Measurements from ENCODE around the gene MYO18B. TPM values are rescaled to one million over a fixed set of nuclear protein-coding genes. Genes with fewer than 3 reads are reported as not detected.
A peak's percentile ranks its signal among the peaks of the same experiment; 100 is the strongest.

Gene MYO18B
- total RNA-seq, 1 donor from 2014 or later, result 12.0 TPM

- H3K4me1 ChIP-seq, result no peaks in the 10 kb centered on the region
- H3K27ac ChIP-seq, result no peak overlapping the region
- no peaks in the 10 kb centered on the region for H3K27me3 ChIP-seq
- no peak for TF ChIP-seq CTCF (IDR thresholded peaks at IDR 0.05)
- H3K4me3 ChIP-seq, result no peak overlapping the region
- intact Hi-C loops (cut with DNase I), result loop anchor here (5.0 kb wide), 3 partner anchors 53 to 323 kb away; partner anchors contain the start of gene GRK3
- H3K9me3 ChIP-seq, result peaks cover 0 to 15% of the 10 kb centered on the region in 2 donors
- H3K36me3 ChIP-seq, result peaks cover 5 to 42% of the 10 kb centered on the region in 2 donors
- no peak for DNase-seq (ENCODE audit: low spot score in 2 of 2)
These were observed 28.3 kb downstream of the MYO18B start for GRCh38 chr22:25770333-25770732.

GRCh38 chr22:25772288-25772687 lies 30.3 kb downstream of the MYO18B start:
- Histone ChIP-seq H3K27ac (no peak overlapping the region), H3K4me1 (no peaks in the 10 kb centered on the region), H3K36me3 (peaks cover 5 to 34% of the 10 kb centered on the region in 2 donors), H3K4me3 (no peak overlapping the region), H3K9me3 (peaks cover 0 to 2% of the 10 kb centered on the region in 2 donors), H3K27me3 (no peaks in the 10 kb centered on the region)
- TF ChIP-seq CTCF (IDR thresholded peaks at IDR 0.05), result no peak
- intact Hi-C loops (cut with DNase I), result loop anchor here (5.0 kb wide), 3 partner anchors 55 to 325 kb away; partner anchors contain the start of gene GRK3
- DNase-seq (ENCODE audit: low spot score in 2 of 2), result no peak

- H3K36me3 ChIP-seq, result peaks cover 2 to 33% of the 10 kb centered on the region in 2 donors
- H3K4me1 ChIP-seq, result no peaks in the 10 kb centered on the region
- H3K4me3 ChIP-seq, result no peak overlapping the region
- H3K9me3 ChIP-seq, result no peaks in the 10 kb centered on the region
- intact Hi-C loops (cut with DNase I), result loop anchor here (5.0 kb wide), 3 partner anchors 57 to 327 kb away; partner anchors contain the start of gene GRK3
- DNase-seq (ENCODE audit: low spot score in 2 of 2), result no peak
- H3K27me3 ChIP-seq, result no peaks in the 10 kb centered on the region
- TF ChIP-seq CTCF (IDR thresholded peaks at IDR 0.05), result peak in 1 of 3 experiments; percentile 8
- H3K27ac ChIP-seq, result no peak overlapping the region
These were observed 32.6 kb downstream of the MYO18B start for GRCh38 chr22:25774575-25775026.

DNA sequence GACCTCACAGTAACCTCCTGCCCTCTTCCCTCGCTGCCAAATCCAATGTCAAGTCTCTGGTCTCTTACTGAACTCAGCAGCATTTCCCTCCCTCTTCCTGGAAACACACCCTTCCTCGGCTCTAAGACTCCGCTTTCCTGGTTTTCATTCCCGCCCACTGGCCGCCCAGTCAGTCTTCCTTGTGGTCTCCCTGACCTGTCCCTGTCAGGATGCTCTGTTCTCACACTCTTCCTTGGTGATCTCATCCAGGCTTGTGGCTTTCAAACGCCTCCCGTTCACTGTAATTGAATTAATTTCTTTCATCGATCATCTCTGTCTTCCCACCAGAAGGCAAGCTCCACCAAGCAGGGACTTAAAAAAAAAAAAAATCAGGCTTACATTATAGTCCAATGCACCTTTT lies 33.5 kb downstream of the MYO18B start:
- Histone ChIP-seq H3K4me3 (no peak overlapping the region), H3K9me3 (no peaks in the 10 kb centered on the region), H3K27ac (no peak overlapping the region), H3K36me3 (peaks cover 6 to 31% of the 10 kb centered on the region in 2 donors), H3K4me1 (no peaks in the 10 kb centered on the region), H3K27me3 (no peaks in the 10 kb centered on the region)
- no peak for TF ChIP-seq CTCF (IDR thresholded peaks at IDR 0.05)
- intact Hi-C loops (cut with DNase I), result no loop called here
- DNase-seq (ENCODE audit: low spot score in 2 of 2), result no peak

GRCh38 chr22:25777411-25777810 lies 35.4 kb downstream of the MYO18B start:
- H3K4me3 ChIP-seq, result no peak overlapping the region
- peaks cover 6 to 39% of the 10 kb centered on the region in 2 donors for H3K36me3 ChIP-seq
- H3K27ac ChIP-seq, result no peak overlapping the region
- no peaks in the 10 kb centered on the region for H3K27me3 ChIP-seq
- no peak for DNase-seq (ENCODE audit: low spot score in 2 of 2)
- intact Hi-C loops (cut with DNase I), result no loop called here
- H3K4me1 ChIP-seq, result no peaks in the 10 kb centered on the region
- TF ChIP-seq CTCF (IDR thresholded peaks at IDR 0.05), result no peak
- no peaks in the 10 kb centered on the region for H3K9me3 ChIP-seq

GRCh38 chr22:25777870-25778269 lies 35.9 kb downstream of the MYO18B start:
- no peaks in the 10 kb centered on the region for H3K4me1 ChIP-seq
- TF ChIP-seq CTCF (IDR thresholded peaks at IDR 0.05), result no peak
- H3K27me3 ChIP-seq, result no peaks in the 10 kb centered on the region
- no peaks in the 10 kb centered on the region for H3K9me3 ChIP-seq
- intact Hi-C loops (cut with DNase I), result no loop called here
- H3K36me3 ChIP-seq, result peaks cover 6 to 39% of the 10 kb centered on the region in 2 donors
- H3K27ac ChIP-seq, result no peak overlapping the region
- H3K4me3 ChIP-seq, result no peak overlapping the region
- DNase-seq (ENCODE audit: low spot score in 2 of 2), result no peak

All from ascending aorta (tissue), 2 donors.